Ammon's horn (tissue), 1 donor: ENCODE data around the gene STAT5A.
"Not testable (repeated sequence)": the region's sequence is repeated elsewhere in the genome, so short reads cannot be mapped to it uniquely, and the experiment has no call there.

Experiments used
- DNase-seq: peaks from one replicate; pipeline ENCODE4 v3.0.0-alpha.2; 2016; ENCODE audit warnings: low spot score

STAT5A gene

GRCh38 chr17:42333053-42333452 is 44.8 kb downstream of the STAT5A start:
- no peak for DNase-seq

- DNase-seq, result no peak
Measured at GRCh38 chr17:42334677-42335076, 46.4 kb downstream of the STAT5A start.

- DNase-seq, result no peak
Measured at GRCh38 chr17:42337442-42337841, 49.1 kb downstream of the STAT5A start.

- no peak for DNase-seq
Measured at GRCh38 chr17:42338427-42338985, 50.2 kb downstream of the STAT5A start.

GRCh38 chr17:42339221-42339620 is 50.9 kb downstream of the STAT5A start:
- no peak for DNase-seq

GRCh38 chr17:42340691-42341127 is 52.4 kb downstream of the STAT5A start:
- DNase-seq, result no peak

GRCh38 chr17:42341568-42341967 is 53.3 kb downstream of the STAT5A start:
- no peak for DNase-seq

- no peak for DNase-seq
Measured at GRCh38 chr17:42342242-42343008, 54.1 kb downstream of the STAT5A start.

GRCh38 chr17:42345396-42346073 is 57.2 kb downstream of the STAT5A start:
- no peak for DNase-seq

- no peak for DNase-seq
Measured at GRCh38 chr17:42346481-42346880, 58.2 kb downstream of the STAT5A start.

GRCh38 chr17:42347198-42347597 is 58.9 kb downstream of the STAT5A start:
- DNase-seq, result no peak

- no peak for DNase-seq
Measured at GRCh38 chr17:42347606-42348005, 59.3 kb downstream of the STAT5A start.

- no peak for DNase-seq
Measured at GRCh38 chr17:42348104-42348503, 59.8 kb downstream of the STAT5A start.

GRCh38 chr17:42354956-42355843 is 66.9 kb downstream of the STAT5A start:
- no peak for DNase-seq

GRCh38 chr17:42358434-42358833 is 70.1 kb downstream of the STAT5A start:
- no peak for DNase-seq

GRCh38 chr17:42359133-42359532 is 70.8 kb downstream of the STAT5A start:
- DNase-seq, result no peak

GRCh38 chr17:42360388-42360787 is 72.1 kb downstream of the STAT5A start:
- DNase-seq, result not testable (repeated sequence)
